ENCODE results near the gene DTHD1. TPM values are rescaled to one million over a fixed set of nuclear protein-coding genes. Genes with fewer than 3 reads are reported as not detected.

DTHD1 gene
- polyA plus RNA-seq, 1 donor from 2014 or later: not detected

DNA sequence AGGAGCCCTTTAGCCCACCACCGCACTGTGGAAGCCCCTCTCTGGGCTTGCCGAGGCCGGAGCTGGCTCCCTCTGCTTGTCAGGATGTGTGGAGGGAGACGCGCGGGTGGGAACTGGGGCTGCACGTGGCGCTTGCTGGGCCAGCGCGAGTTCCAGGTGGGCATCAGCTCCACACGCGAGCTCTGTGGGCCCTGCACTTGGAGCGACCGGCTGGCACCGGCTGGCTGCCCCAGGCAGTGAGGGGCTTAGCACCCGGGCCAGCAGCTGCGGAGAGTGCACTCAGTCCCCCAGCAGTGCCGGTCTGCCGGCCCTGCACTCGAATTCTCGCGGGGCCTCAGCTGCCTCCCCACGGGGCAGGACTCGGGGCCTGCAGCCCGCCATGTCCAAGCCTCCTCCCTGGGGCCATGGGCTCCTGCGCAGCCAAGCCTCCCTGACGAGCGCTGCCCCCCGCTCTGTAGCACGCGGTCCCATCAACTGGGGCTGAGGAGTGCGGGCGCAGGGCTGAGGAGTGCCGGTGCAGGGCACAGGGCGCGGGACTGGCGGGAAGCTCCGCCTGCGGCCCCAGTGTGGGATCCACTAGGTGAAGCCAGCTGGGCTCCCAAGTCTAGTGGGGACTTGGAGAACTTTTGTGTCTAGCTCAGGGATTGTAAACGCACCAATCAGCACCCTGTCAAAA, 93.6 kb downstream of the DTHD1 start:
- Mint-ChIP-seq H3K36me3 (peaks cover 2% of the 10 kb centered on the region), H3K27ac (no peak overlapping the region), H3K4me1 (no peaks in the 10 kb centered on the region), H3K4me3 (no peak overlapping the region), H3K9me3 (peaks cover 3 to 29% (median 17%) of the 10 kb centered on the region in 3 donors), H3K27me3 (peaks cover 3% of the 10 kb centered on the region)

DNA sequence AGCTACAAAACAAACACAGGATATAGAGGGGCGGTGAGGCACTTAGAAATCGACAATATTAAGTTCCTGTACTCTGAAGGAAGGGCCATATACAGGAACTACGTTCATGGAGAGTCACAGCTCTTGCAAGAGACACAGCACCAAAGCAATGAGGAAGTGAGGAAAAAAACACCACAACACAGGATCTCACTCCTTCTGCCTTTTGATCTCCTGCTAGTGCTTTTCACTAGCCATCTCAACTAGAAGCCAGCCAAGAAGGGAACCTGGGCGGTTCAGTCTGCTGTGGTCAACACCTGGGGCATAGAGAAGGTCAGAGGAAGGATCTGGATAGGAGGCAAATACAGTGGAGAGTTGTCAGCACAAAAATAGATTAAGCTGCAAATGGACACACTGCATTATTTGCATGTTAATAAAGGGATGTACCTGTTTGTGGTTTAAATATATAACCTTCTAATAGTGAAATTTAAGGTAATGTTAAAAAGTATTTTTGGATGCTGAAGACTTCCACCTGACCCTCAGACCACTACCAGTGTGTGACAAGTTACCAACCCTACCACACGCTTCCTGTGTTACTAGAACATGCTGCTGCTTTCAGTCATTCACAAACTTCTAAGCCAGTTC, 104.6 kb downstream of the DTHD1 start:
- Mint-ChIP-seq H3K27ac (peak overlapping the region; percentile 20 to 88 (median 37)), H3K9me3 (no peaks in the 10 kb centered on the region), H3K4me3 (peak overlapping the region in 3 of 4 donors; percentile 41 to 73 (median 72)), H3K4me1 (peaks cover 12 to 23% (median 17%) of the 10 kb centered on the region in 3 donors), H3K27me3 (no peaks in the 10 kb centered on the region), H3K36me3 (no peaks in the 10 kb centered on the region)

- Mint-ChIP-seq H3K9me3 (no peaks in the 10 kb centered on the region), H3K27ac (peak overlapping the region; percentile 20 to 79 (median 37)), H3K4me3 (peak overlapping the region in 1 of 4 donors; percentile 72), H3K4me1 (peaks cover 12 to 23% (median 17%) of the 10 kb centered on the region in 3 donors), H3K27me3 (no peaks in the 10 kb centered on the region), H3K36me3 (no peaks in the 10 kb centered on the region)
These were observed 105.3 kb downstream of the DTHD1 start for GRCh38 chr4:36386691-36387090.

GRCh38 chr4:36388710-36389109, 107.3 kb downstream of the DTHD1 start:
- no peak overlapping the region for H3K27ac Mint-ChIP-seq
- H3K27me3 Mint-ChIP-seq: peaks cover 5% of the 10 kb centered on the region
- H3K36me3 Mint-ChIP-seq: no peaks in the 10 kb centered on the region
- H3K4me3 Mint-ChIP-seq: no peak overlapping the region
- no peaks in the 10 kb centered on the region for H3K9me3 Mint-ChIP-seq
- peaks cover 12 to 21% (median 17%) of the 10 kb centered on the region in 3 donors for H3K4me1 Mint-ChIP-seq

GRCh38 chr4:36391411-36391810, 110.0 kb downstream of the DTHD1 start:
- H3K4me1 Mint-ChIP-seq: peaks cover 2 to 14% (median 3%) of the 10 kb centered on the region in 3 donors

DNA sequence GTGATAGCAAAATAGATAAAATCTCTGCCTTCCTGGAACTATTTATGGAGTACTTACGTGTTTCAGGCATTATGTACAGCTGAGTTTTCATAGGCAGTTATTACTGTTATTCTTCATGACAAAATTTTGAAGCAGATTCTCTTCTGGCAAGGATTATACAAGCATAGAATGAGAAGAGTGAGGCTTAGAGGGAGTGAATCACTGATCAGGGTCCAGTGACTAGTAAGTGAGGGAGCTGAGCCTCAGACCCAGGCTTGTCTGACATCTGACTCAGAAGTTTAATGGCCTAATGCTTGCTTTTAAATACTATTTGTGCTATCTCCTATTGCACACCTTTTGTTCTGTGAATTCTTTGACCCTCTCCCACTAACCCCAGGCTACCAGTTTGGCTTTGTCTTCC, 110.6 kb downstream of the DTHD1 start:
- no peaks in the 10 kb centered on the region for H3K9me3 Mint-ChIP-seq
- H3K4me3 Mint-ChIP-seq: no peak overlapping the region
- H3K4me1 Mint-ChIP-seq: peaks cover 0 to 10% (median 0%) of the 10 kb centered on the region in 3 donors
- peaks cover 5% of the 10 kb centered on the region for H3K27me3 Mint-ChIP-seq
- H3K36me3 Mint-ChIP-seq: no peaks in the 10 kb centered on the region
- H3K27ac Mint-ChIP-seq: peak overlapping the region in 1 of 3 donors; percentile 66

More at GRCh38 chr4:36391411-36391810, 110.0 kb downstream of the DTHD1 start:
- Mint-ChIP-seq H3K9me3 (no peaks in the 10 kb centered on the region), H3K27ac (no peak overlapping the region), H3K36me3 (no peaks in the 10 kb centered on the region), H3K4me3 (no peak overlapping the region), H3K27me3 (peaks cover 5% of the 10 kb centered on the region)

- Mint-ChIP-seq H3K27ac (no peak overlapping the region), H3K4me1 (peaks cover 0 to 7% (median 0%) of the 10 kb centered on the region in 3 donors), H3K36me3 (no peaks in the 10 kb centered on the region), H3K9me3 (no peaks in the 10 kb centered on the region), H3K4me3 (no peak overlapping the region), H3K27me3 (peaks cover 5% of the 10 kb centered on the region)
These were observed 111.5 kb downstream of the DTHD1 start for GRCh38 chr4:36392916-36393315.

Other genes with a start within 250 kb of the DTHD1 start
- 20.8 TPM for gene ARAP2, start 37.1 kb upstream of the DTHD1 start, polyA plus RNA-seq

Measured in IgD-negative memory B cell (primary cell).